HG03571 (cell line): ENCODE measurements around the gene POLA1.

ENCODE experiments used
- ATAC-seq: cut with Tn5 transposase; IDR thresholded peaks from one replicate; pipeline ENCODE4 v1.9.1; 2021; ENCODE audit not compliant: unreplicated experiment

The POLA1 gene

GRCh38 chrX:25006586-25007058 lies 312.9 kb downstream of the POLA1 start:
- ATAC-seq = no peak

- no peak for ATAC-seq
Measured at GRCh38 chrX:25007059-25008053, 313.6 kb downstream of the POLA1 start.

GRCh38 chrX:25009407-25009806 lies 315.7 kb downstream of the POLA1 start:
- ATAC-seq = no peak

- ATAC-seq = no peak
Measured at GRCh38 chrX:25010784-25011588, 317.3 kb downstream of the POLA1 start.

- no peak for ATAC-seq
Measured at GRCh38 chrX:25011589-25012432, 318.1 kb downstream of the POLA1 start.

- ATAC-seq = no peak
Measured at GRCh38 chrX:25012433-25012735, 318.7 kb downstream of the POLA1 start.

GRCh38 chrX:25012793-25013631 lies 319.3 kb downstream of the POLA1 start:
- ATAC-seq = no peak

GRCh38 chrX:25013632-25014365 lies 320.1 kb downstream of the POLA1 start:
- no peak for ATAC-seq

- no peak for ATAC-seq
Measured at GRCh38 chrX:25014366-25014838, 320.7 kb downstream of the POLA1 start.

- no peak for ATAC-seq
Measured at GRCh38 chrX:25015486-25016360, 322.0 kb downstream of the POLA1 start, which contains the start of gene ARX. Gene ARX (minus strand): TSS chrX:25015965. CDS start chrX:25015737, 228 bp downstream.

GRCh38 chrX:25016361-25016671 lies 322.6 kb downstream of the POLA1 start:
- no peak for ATAC-seq

GRCh38 chrX:25016938-25017598 lies 323.4 kb downstream of the POLA1 start:
- no peak for ATAC-seq

GRCh38 chrX:25017667-25018247 lies 324.0 kb downstream of the POLA1 start:
- no peak for ATAC-seq

GRCh38 chrX:25018682-25019081 lies 325.0 kb downstream of the POLA1 start:
- no peak for ATAC-seq

GRCh38 chrX:25019707-25020390 lies 326.1 kb downstream of the POLA1 start:
- ATAC-seq = no peak

- ATAC-seq = no peak
Measured at GRCh38 chrX:25020391-25020904, 326.7 kb downstream of the POLA1 start.
